Activated T-cell treated with anti-CD3 and anti-CD28 coated beads, Interleukin-2, amount 50 U/mL, for 24 hours (primary cell): ENCODE results near the gene ST6GAL1.
"Not testable (repeated sequence)": the region's sequence is repeated elsewhere in the genome, so short reads cannot be mapped to it uniquely, and the experiment has no call there.

Source experiments
- DNase-seq: peaks from one replicate; pipeline ENCODE4 v3.0.0-alpha.2; 2020
- H3K27ac Mint-ChIP-seq: 2 replicates; pipeline ENCODE4 v1.8.0; 2020; ENCODE audit warnings: mild to moderate bottlenecking, mixed read lengths
- H3K27me3 Mint-ChIP-seq: 2 replicates; pipeline ENCODE4 v1.8.0; 2020; ENCODE audit warnings: mixed read lengths
- H3K36me3 Mint-ChIP-seq: 2 replicates; pipeline ENCODE4 v1.8.0; 2020; ENCODE audit warnings: low read depth, mixed read lengths
- H3K4me1 Mint-ChIP-seq: 2 replicates; pipeline ENCODE4 v1.8.0; 2020; ENCODE audit warnings: low read depth, mixed read lengths
- H3K4me3 Mint-ChIP-seq: 2 replicates; pipeline ENCODE4 v1.8.0; 2020; ENCODE audit warnings: mild to moderate bottlenecking, moderate library complexity, mixed read lengths
- H3K9me3 Mint-ChIP-seq: 2 replicates; pipeline ENCODE4 v1.8.0; 2020; ENCODE audit warnings: mixed read lengths

Gene ST6GAL1

GRCh38 chr3:186980989-186981388 lies 50.7 kb downstream of the ST6GAL1 start:
- H3K27me3 Mint-ChIP-seq, result no peaks in the 10 kb centered on the region
- peak overlapping the region; percentile 39 for H3K27ac Mint-ChIP-seq
- no peak for DNase-seq
- no peaks in the 10 kb centered on the region for H3K9me3 Mint-ChIP-seq
- peaks cover 6% of the 10 kb centered on the region for H3K4me1 Mint-ChIP-seq
- H3K4me3 Mint-ChIP-seq, result no peak overlapping the region
- peaks cover 80% of the 10 kb centered on the region for H3K36me3 Mint-ChIP-seq

- no peak for DNase-seq
- H3K27ac Mint-ChIP-seq, result no peak overlapping the region
- peaks cover 23% of the 10 kb centered on the region for H3K4me1 Mint-ChIP-seq
- no peaks in the 10 kb centered on the region for H3K9me3 Mint-ChIP-seq
- H3K4me3 Mint-ChIP-seq, result no peak overlapping the region
- H3K36me3 Mint-ChIP-seq, result peaks cover 74% of the 10 kb centered on the region
- no peaks in the 10 kb centered on the region for H3K27me3 Mint-ChIP-seq
Measured at GRCh38 chr3:186983659-186984058, 53.3 kb downstream of the ST6GAL1 start.

- Mint-ChIP-seq H3K4me1 (peaks cover 27% of the 10 kb centered on the region), H3K36me3 (peaks cover 73% of the 10 kb centered on the region), H3K27ac (no peak overlapping the region), H3K27me3 (no peaks in the 10 kb centered on the region), H3K4me3 (no peak overlapping the region), H3K9me3 (no peaks in the 10 kb centered on the region)
- DNase-seq, result no peak
Measured at GRCh38 chr3:186984064-186984463, 53.7 kb downstream of the ST6GAL1 start.

- H3K9me3 Mint-ChIP-seq, result no peaks in the 10 kb centered on the region
- DNase-seq, result no peak
- no peaks in the 10 kb centered on the region for H3K27me3 Mint-ChIP-seq
- H3K4me1 Mint-ChIP-seq, result peaks cover 42% of the 10 kb centered on the region
- no peak overlapping the region for H3K4me3 Mint-ChIP-seq
- peak overlapping the region; percentile 49 for H3K27ac Mint-ChIP-seq
- peaks cover 74% of the 10 kb centered on the region for H3K36me3 Mint-ChIP-seq
Measured at GRCh38 chr3:186985661-186986364, 55.5 kb downstream of the ST6GAL1 start.

- Mint-ChIP-seq H3K4me3 (no peak overlapping the region), H3K27me3 (no peaks in the 10 kb centered on the region), H3K9me3 (no peaks in the 10 kb centered on the region), H3K36me3 (peaks cover 74% of the 10 kb centered on the region), H3K27ac (peak overlapping the region; percentile 13), H3K4me1 (peaks cover 48% of the 10 kb centered on the region)
- DNase-seq, result no peak
Measured at GRCh38 chr3:186986406-186986805, 56.1 kb downstream of the ST6GAL1 start.

GRCh38 chr3:186986816-186987215 lies 56.5 kb downstream of the ST6GAL1 start:
- DNase-seq, result no peak
- Mint-ChIP-seq H3K36me3 (peaks cover 74% of the 10 kb centered on the region), H3K4me3 (no peak overlapping the region), H3K27me3 (no peaks in the 10 kb centered on the region), H3K9me3 (no peaks in the 10 kb centered on the region), H3K27ac (peak overlapping the region; percentile 13), H3K4me1 (peaks cover 52% of the 10 kb centered on the region)

GRCh38 chr3:186988806-186989205 lies 58.5 kb downstream of the ST6GAL1 start:
- DNase-seq, result no peak
- Mint-ChIP-seq H3K27me3 (no peaks in the 10 kb centered on the region), H3K4me3 (no peak overlapping the region), H3K36me3 (peaks cover 70% of the 10 kb centered on the region), H3K27ac (peak overlapping the region; percentile 68), H3K4me1 (peaks cover 63% of the 10 kb centered on the region), H3K9me3 (no peaks in the 10 kb centered on the region)

GRCh38 chr3:186989429-186989828 lies 59.1 kb downstream of the ST6GAL1 start:
- peak overlapping the region; percentile 68 for H3K27ac Mint-ChIP-seq
- DNase-seq, result no peak
- peaks cover 70% of the 10 kb centered on the region for H3K36me3 Mint-ChIP-seq
- H3K9me3 Mint-ChIP-seq, result no peaks in the 10 kb centered on the region
- peaks cover 67% of the 10 kb centered on the region for H3K4me1 Mint-ChIP-seq
- no peak overlapping the region for H3K4me3 Mint-ChIP-seq
- no peaks in the 10 kb centered on the region for H3K27me3 Mint-ChIP-seq

- no peaks in the 10 kb centered on the region for H3K27me3 Mint-ChIP-seq
- H3K4me3 Mint-ChIP-seq, result no peak overlapping the region
- H3K9me3 Mint-ChIP-seq, result no peaks in the 10 kb centered on the region
- no peak for DNase-seq
- peaks cover 71% of the 10 kb centered on the region for H3K36me3 Mint-ChIP-seq
- H3K4me1 Mint-ChIP-seq, result peaks cover 67% of the 10 kb centered on the region
- peak overlapping the region; percentile 27 for H3K27ac Mint-ChIP-seq
Measured at GRCh38 chr3:186990277-186990676, 60.0 kb downstream of the ST6GAL1 start.

GRCh38 chr3:186990878-186991308 lies 60.6 kb downstream of the ST6GAL1 start:
- Mint-ChIP-seq H3K4me1 (peaks cover 65% of the 10 kb centered on the region), H3K4me3 (no peak overlapping the region), H3K36me3 (peaks cover 67% of the 10 kb centered on the region), H3K27ac (peak overlapping the region; percentile 71), H3K27me3 (no peaks in the 10 kb centered on the region), H3K9me3 (no peaks in the 10 kb centered on the region)
- DNase-seq, result no peak

GRCh38 chr3:186991470-186991869 lies 61.1 kb downstream of the ST6GAL1 start:
- no peaks in the 10 kb centered on the region for H3K9me3 Mint-ChIP-seq
- H3K36me3 Mint-ChIP-seq, result peaks cover 68% of the 10 kb centered on the region
- H3K27me3 Mint-ChIP-seq, result no peaks in the 10 kb centered on the region
- H3K4me3 Mint-ChIP-seq, result no peak overlapping the region
- H3K4me1 Mint-ChIP-seq, result peaks cover 66% of the 10 kb centered on the region
- no peak for DNase-seq
- H3K27ac Mint-ChIP-seq, result peak overlapping the region; percentile 71

- H3K9me3 Mint-ChIP-seq, H3K27me3 Mint-ChIP-seq, DNase-seq, H3K27ac Mint-ChIP-seq, H3K4me3 Mint-ChIP-seq: not testable (repeated sequence)
- H3K4me1 Mint-ChIP-seq, result peaks cover 70% of the 10 kb centered on the region
- H3K36me3 Mint-ChIP-seq, result peaks cover 68% of the 10 kb centered on the region
Measured at GRCh38 chr3:186992096-186992495, 61.8 kb downstream of the ST6GAL1 start.

- H3K9me3 Mint-ChIP-seq, result no peaks in the 10 kb centered on the region
- peaks cover 65% of the 10 kb centered on the region for H3K36me3 Mint-ChIP-seq
- H3K27me3 Mint-ChIP-seq, result no peaks in the 10 kb centered on the region
- H3K4me3 Mint-ChIP-seq, result no peak overlapping the region
- peaks cover 68% of the 10 kb centered on the region for H3K4me1 Mint-ChIP-seq
- no peak for DNase-seq
- no peak overlapping the region for H3K27ac Mint-ChIP-seq
Measured at GRCh38 chr3:186993210-186993782, 63.0 kb downstream of the ST6GAL1 start.

GRCh38 chr3:186994000-186994955 lies 64.0 kb downstream of the ST6GAL1 start:
- Mint-ChIP-seq H3K36me3 (peaks cover 61% of the 10 kb centered on the region), H3K9me3 (no peaks in the 10 kb centered on the region), H3K27ac (no peak overlapping the region), H3K27me3 (no peaks in the 10 kb centered on the region), H3K4me3 (no peak overlapping the region), H3K4me1 (peaks cover 68% of the 10 kb centered on the region)
- no peak for DNase-seq
